Hematopoietic multipotent progenitor cell treated with erythropoietin and hydrocortisone succinate and interleukin-3 and kit ligand, for 8 days (in vitro differentiated cells): Measurements from ENCODE around the gene ELK4.

Experiments used
- DNase-seq: peaks from one replicate; pipeline ENCODE4 v3.0.0-alpha.2; 2015

Gene ELK4, protein sequence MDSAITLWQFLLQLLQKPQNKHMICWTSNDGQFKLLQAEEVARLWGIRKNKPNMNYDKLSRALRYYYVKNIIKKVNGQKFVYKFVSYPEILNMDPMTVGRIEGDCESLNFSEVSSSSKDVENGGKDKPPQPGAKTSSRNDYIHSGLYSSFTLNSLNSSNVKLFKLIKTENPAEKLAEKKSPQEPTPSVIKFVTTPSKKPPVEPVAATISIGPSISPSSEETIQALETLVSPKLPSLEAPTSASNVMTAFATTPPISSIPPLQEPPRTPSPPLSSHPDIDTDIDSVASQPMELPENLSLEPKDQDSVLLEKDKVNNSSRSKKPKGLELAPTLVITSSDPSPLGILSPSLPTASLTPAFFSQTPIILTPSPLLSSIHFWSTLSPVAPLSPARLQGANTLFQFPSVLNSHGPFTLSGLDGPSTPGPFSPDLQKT

DNA sequence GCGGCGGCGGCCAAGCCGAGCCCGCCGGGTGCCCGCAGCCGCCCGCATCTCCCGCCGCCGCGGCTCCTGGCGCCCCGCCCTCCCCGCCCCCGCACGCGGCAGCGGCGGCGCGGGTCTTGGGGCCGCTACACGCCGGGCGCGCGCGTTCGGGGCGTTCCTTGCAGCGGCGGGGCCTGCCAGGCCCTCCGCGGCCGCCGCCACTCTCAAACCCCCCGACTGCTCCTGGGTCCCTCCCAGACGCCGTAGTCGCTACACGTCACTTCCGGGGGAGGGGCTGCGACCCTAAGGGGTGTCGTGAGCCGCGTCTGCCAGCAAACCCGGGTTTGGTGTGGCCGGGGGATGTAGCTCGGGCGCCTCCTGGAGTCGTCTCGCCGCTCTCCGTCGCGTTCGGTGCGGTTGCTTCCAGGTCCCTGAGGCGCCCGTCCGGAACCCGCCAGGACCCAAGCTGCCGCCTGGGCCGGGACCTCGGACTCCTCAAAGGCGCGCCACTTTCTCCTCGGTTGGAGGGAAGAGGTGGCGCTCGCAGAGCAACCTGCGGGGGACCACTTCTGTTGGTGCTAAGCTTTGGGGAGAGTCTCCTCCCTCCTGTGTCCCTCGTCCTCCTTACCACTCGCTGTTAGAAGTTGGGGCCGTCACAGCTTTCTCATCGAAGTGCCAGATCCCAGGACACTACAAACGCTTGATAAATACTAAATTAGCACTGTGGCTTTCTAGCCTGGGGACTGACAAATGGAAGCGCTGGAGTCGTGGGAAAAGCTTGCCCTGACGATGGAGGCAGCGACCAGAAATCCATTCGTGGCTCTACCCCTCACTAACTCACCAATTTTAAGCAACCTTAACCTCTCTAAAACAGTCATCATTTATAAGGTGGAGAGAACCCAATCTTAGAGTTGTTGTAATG lies at the start of gene ELK4:
ELK4 (minus strand) TSS at position 244 of the 901 bp plus-strand sequence. CDS start 8,129 bp downstream, outside the sequence.
- peak; percentile 98 for DNase-seq

DNA sequence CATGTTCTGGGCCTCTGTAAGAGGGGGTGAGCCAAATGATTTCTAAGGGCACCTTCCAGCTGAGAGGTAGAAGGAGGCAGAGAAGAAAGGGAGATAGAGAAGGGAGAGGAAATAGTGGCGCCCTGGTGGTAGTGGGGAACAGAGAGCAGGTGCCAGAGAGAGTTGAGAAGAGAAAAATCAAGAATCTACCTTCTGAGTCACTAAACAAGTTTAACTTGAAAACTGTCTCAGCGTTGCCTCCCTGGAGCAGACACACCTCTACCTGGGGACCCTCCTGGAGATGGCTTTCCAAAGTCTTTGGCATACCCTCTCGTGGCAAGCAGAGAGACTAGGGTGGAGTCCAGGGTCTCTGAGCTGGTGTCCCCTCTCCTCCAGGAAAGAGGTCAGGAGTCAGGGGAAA lies 49.6 kb upstream of the ELK4 start:
- DNase-seq = no peak

DNA sequence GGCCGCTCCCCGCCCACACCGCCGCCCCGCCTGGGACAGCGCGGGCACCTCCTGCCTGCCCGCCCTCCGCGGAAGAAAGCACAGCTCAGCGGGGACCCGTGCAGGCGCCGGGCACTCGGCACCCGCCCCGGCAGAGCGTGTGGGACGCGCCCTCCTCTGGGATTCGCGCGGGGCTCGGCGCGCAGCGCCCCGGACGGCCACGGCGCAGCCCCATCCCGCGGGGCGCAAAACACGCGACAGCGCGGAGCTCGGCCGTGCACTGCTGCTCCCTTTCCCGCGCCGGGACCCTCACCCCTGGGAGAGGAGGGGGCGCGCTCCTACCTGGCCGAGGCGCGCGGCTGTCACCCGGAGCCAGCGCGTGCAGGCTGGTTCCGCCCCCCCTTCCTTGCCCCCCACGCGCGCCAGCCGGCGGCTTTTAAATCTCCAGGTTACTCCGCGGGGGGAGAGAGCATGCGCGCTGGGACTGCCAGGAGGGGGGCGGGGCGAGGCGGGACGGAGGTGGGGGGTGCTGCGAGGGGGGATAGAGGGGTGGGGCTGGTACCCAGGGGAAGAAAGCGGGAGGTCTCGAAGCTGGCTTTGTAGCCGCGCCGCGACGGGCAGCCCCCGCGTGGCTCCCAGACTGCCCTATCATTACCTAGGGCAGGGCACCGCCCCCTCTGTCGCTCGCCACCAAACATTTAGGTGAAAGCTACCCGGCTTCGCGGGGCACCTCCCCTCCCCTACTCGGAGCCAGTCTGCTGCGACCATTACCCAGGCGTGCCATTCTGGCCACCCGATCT lies 48.5 kb upstream of the ELK4 start, which contains the start of gene SLC45A3:
SLC45A3 (minus strand) TSS at position 437 of the 779 bp plus-strand sequence. CDS start 15,853 bp downstream, outside the sequence.
- DNase-seq = no peak

DNA sequence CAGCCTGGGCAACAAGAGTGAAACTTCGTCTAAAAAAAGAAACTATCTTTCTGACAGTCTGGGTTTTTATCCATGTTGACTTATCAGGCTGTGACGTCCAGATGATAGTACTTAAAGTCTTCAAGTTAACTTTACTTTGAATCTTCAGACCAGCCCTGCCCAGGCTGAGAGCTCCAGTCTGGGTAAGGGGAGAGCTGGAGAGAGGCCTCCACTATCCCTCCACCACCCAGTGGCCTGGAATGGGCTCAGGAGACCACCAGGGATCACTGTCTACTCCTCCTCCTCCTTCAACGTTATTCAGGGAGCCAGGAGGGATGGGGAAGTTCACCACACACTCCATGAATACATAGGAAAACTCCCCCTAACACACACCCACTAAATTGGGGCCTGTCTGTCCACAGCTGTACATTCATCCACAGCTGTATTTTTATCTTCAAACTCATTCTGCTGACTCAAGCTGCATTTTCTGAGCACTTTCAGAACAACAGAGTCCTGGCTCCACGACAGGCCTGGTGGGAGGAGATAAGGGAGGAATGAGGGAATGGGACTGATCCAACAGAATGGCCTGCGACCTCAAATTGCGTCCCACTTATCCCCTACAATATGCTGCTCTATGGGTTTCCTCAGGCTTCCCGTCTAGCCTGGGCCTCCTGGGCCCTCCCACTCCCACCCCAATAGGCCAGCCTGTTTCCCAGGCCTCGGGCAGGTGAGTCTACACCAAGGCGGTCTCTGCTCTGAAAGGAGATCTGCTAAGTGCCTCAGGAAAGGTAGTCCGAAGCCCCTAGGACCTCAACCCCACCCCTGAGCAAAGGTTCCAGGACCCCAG lies 46.7 kb upstream of the ELK4 start:
- peak; percentile 96 for DNase-seq

DNA sequence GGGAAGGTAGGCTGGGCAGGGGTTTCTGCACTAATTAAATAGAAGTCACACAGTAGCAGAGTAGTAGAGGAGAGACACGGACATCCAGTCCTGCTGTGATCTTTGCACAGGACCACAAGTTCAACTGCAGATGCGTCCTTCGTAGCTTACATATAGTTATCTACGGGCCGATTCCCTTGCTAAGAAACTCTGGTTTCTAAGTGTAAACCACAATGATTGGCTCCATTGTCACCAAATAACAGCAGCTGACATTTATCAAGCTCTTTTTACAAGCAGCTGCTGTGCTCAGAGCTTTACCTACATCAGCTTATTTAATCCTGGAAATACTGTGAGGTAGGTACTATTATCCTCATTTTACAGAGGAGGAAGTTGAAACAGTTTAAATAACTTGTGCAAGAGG lies 45.4 kb upstream of the ELK4 start:
- DNase-seq = peak; percentile 38

DNA sequence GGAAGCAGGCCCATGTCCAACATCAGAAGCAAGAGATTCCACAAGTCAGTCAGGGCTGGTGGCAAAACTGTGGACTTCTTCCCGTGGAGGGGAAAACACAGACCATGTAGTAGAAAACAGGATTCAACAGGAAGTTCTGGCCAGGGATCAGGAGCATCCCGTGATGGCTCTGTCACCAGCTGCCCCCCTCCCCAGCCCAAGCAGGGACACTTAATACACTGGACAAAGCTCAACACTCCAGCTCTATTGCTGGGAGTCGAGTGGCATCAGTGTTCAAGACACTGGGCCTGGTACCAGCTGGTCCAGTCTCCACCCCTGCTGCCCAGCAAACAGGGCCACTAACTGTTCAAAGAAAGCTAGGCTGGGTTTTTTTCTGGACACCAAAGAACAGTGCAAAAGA lies 44.8 kb upstream of the ELK4 start:
- DNase-seq = no peak

DNA sequence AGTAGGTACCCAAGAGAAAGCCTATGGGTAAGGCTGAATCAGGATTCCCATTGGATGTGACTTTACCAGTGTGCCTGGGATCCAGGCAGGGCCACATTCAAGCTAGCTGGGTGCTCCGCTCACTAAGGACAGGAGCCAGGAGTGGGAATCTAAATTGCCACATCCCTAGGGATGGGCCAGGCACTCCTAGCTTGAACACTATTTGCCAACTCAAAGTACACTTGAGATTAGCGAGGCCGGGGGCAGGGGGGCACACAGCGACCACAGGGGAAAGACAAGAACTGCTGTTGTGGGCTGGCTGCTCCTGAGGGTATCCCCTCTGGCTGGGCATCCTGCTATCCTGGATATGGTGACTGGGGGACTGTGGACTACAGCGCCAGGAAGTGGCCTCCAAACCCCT lies 44.2 kb upstream of the ELK4 start:
- no peak for DNase-seq

DNA sequence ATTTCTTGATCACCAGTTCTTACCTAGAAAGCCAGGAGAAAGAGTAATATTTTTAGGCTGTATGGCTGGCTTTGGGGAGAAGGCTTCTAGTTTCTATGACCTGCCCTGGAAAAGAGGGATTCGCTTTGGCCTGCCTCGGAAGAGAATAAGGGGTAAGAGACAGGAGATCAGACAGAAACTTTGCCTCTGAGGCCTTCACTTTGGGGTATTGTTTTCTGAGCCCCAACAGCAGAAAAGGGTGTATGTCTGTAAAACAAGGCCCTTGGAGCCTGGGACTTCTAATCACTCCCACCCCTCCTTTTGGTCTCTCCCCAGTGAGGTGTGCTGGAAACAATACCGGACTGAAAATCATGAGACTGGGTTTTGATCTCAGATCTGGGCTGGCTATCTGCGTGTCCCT lies 43.4 kb upstream of the ELK4 start:
- DNase-seq = no peak

DNA sequence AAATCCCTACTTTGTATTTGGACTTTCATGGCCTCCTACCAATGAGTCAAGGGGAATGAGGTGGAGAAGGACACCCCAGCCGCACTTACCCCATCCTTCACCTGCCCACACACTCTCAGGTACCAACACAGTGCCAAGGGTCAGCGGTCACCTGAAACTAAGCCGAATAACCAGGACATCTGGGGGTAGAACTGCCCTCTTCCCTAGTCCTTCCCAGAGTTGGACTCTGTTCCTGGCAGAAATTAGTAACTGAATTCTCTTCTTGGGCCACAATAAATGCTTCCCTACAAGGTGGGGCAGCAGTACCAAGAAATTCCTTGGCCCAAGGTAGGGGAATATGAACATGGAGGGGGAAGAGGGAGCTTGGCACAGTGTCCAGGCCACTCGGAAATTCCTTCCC lies 41.2 kb upstream of the ELK4 start:
- no peak for DNase-seq

DNA sequence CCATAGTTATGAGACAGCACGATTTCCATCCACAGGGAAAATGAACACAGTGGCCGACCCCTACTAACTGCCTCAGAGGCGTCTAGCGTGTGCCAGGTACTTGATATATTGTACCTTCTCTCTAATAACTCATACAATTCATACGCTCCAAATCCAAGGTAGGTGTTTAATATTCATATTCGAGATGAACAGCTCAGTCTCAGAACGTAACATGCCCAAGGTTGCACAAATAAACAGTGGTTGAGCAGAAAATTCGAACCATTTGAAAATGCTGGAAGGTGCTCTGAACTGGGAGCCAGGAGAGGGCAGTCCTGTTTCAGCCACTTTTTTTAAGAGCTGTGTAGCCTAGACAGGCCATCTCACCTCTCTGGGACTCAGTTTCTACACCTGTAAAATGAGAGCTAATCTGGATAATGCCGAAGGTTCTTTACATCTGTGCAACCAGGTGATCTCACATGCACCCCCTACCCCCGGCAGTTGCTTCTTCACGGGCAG lies 40.6 kb upstream of the ELK4 start:
- DNase-seq = no peak

DNA sequence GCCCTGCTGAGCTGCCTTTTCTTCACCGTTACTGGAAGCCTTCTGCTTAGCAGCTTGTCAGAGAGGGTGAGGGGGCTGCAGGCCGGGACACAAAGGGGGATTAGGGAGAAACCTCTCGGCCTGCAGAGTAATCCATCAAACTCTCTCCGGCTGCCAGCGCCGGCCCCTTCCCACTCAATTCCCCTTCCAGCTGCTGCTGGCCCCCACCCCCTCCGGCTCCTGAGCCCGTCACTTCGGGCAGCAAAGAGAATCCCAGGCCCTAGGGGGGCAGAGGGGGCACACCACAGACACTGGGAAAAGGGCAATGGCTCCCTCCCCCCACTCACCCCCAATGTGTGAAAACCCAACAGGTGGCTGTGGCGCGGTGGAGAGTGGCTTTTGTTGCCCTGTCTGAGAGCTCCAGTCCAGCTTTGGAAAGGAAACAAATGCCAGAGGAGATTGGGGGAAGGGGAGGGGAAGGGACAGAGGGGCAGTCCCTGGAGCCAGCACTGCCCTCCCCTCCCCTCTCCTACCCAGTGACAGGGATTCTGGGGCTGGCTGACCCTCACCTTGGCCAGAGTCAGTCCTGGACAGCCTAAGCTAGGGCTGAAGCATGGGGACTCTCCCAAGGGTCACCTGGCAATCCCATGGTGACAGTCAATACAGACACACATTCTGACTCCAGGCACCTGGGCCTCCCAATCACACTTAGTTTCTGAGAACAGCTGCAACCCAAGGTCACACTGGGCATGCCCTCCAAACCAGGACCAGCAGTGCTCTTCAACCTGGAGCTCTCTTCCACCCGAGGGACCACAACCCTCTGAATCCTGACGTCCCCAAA lies 39.0 kb upstream of the ELK4 start:
- no peak for DNase-seq

DNA sequence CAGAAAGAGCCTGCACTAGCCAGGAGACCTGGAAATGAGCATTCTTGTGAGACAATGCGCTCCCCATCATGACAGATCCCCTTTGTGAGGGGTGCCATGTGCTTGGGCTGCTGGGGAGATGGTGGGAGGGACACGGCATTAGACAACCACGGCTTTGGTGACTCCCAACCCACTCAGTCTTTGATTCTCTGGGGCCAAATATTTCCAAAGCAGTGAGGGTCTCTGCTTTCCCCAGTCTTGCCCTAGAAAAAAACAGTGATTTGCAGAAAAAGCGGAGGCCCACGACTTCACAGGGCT lies 38.3 kb upstream of the ELK4 start:
- no peak for DNase-seq

DNA sequence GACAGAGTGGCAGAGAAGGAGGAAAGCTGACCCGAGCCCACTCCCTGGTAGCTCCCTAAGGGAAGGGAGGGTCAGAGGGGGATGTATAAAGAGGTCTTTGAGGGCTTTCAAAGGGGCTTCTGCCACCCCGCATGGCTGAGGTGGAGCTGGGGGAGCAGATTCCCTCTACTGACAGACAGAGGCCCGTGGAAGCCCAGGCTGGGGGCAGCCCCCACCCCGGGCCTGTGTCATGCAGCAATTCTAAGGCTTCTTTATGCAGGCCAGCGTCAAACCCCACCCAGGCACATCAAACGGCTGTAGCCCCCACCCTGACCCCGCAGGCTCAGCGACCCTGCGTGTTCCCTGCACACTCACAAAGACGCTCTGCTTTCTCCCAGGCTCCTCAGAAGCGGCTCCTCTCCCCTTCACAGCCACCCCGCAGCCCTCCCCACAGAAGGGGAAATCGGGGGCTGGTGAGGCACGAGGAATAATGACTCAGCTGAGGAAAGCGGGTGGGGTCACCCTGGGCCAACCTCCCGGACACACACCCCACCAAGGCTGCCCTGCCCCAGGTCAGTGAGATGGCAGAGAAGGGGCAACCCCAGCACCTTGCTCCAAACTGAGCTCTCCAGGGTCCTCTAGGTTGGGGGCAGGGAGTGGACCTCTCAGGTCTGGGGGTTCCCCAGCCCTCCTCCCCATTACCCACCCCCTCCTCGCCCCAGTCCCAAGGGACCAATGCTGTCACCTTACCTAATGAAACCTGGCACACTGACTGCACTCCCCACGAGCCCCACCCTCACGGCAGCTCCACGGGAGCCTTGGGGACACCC lies 37.7 kb upstream of the ELK4 start:
- DNase-seq = peak; percentile 20

DNA sequence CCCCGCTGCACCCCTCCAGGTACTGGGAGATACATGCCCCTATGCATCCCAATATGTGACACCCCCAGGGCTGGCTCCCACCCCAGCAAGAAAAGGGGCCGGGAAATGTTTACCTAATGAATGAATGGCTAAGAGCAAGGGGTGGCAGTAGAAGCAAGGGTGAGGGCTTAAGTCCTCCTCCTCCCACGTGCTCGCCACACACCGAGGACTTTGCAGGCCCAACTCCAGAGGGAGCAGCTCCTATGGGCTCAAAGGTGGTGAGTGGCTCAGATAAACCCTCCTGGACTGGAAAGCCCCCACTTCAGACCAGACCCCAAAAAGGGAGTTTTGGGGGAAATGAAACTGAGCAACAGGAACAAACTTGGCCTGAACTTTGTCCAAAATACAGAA lies 37.1 kb upstream of the ELK4 start:
- no peak for DNase-seq

DNA sequence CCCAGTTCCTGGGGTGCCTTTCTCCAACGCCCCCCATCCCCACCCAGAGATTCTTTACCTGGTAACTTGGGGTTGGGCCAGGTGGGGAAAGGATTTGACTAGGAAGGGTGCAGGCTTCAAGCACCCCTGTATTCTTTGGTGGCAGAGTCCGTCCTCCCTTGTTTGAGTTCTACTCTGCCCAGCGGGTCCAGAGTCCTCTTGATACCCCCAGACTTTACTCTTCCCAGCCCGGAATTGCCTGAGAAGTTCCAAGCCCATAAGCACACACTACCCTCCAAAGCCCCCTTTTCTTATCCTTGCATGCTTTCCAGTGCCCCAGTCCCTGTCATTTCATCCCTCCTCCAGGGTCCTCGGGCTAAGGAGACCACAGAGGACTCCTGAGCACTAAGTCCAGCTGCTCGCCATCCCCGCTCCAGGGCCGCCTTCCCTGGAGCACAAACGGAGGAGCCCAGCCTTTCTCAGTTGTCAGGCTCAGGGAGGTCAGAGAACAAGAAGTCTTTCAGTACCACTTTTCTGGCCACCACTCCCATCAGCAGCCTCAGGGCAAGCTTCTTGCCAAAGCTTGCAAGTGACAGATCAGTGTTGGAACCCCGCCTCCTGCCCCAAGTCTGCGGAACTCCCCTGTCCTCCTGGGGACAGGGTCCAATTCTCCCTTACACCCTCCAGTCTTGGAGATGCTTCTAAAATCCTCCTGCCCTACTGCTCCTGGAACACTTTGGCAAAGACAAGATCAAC lies 36.3 kb upstream of the ELK4 start:
- no peak for DNase-seq

DNA sequence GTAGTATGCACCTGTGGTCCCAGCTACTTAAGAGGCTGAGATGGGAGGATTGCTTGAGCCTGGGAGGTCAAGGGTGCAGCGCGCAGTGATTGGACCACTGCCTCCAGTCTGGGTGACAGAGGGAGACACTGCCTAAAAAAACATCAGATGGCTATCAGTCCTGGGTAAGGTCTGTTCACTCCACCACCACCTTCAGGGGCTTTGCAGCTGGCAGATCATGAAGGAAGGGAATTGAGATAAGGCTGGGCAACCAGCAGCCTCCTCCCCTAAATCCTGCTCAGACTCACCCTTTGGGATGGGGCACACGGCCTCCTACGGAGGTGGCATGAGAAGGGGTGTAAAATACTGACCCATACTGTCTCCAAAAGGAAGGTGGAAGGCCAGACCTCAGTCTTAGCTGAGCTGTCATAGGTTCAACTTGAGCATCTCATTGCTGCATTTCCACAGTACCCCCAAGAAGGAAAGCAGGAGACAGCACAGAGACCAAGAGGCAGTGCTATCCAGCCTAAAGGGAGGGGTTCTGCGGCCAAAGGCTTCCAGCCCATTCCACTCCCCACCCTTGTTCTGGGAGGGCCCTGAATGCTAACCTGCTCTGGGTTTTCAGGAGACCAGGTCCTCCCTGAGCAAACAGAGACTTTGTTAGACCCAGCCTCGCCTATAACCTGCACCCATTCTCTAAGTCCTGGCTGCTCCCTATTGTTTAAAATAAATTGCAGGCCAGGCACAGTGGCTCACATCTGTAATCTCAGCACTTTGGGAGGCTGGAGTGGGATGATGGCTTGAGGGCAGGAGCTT lies 34.8 kb upstream of the ELK4 start:
- no peak for DNase-seq

DNA sequence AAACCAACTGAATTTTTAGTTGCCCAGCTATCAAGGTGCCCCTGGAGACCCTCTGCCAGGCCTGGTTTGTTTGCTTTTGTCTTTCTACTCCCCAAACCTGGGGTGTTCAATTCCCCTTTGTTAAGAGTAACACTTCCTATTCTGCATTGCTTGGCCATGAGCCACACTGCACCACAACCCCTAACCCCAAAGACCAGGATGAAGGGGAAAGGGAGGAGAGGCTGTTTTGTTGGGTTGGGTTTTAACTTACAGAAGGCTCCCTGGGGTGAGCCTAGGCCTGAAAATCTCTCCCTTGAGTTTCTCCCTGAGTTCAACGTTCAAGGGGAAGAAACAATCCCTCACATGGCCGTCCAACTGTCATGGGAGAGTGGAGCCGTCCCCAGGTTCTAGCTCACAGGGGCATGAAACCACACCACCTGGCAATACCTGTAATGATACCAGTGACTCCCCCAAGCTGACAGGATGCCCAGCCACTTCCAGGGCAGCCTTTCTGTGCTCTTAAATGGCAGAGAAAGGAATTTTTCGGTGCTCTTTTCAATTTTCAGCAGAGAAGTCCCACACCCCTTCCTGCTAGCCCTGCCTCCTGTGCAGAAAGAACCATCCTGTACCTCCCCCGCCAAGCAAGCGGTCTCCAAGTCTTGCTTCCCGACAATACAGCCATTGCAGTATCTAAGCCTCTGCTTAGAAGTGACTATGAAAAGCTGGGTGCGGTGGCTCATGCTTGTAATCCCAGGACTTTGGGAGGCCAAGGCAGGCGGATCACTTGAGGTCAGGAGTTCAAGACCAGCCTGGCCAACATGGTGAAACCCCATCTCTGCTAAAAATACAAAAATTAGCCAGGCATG lies 33.6 kb upstream of the ELK4 start:
- no peak for DNase-seq
